Measurements from ENCODE around the gene CCDC92.
A peak's percentile ranks its signal among the peaks of the same experiment; 100 is the strongest.
"Not testable (repeated sequence)": the region's sequence is repeated elsewhere in the genome, so short reads cannot be mapped to it uniquely, and the experiment has no call there.

The CCDC92 gene

GRCh38 chr12:123911672-123912409, 60.8 kb downstream of the CCDC92 start:
- not testable (repeated sequence) for H3K27ac Mint-ChIP-seq; H3K27me3 Mint-ChIP-seq; H3K36me3 Mint-ChIP-seq (ENCODE audit: low read depth); H3K4me3 Mint-ChIP-seq; H3K9me3 Mint-ChIP-seq; DNase-seq
- H3K4me1 Mint-ChIP-seq (ENCODE audit: low read depth), result peaks cover 16% of the 10 kb centered on the region

DNA sequence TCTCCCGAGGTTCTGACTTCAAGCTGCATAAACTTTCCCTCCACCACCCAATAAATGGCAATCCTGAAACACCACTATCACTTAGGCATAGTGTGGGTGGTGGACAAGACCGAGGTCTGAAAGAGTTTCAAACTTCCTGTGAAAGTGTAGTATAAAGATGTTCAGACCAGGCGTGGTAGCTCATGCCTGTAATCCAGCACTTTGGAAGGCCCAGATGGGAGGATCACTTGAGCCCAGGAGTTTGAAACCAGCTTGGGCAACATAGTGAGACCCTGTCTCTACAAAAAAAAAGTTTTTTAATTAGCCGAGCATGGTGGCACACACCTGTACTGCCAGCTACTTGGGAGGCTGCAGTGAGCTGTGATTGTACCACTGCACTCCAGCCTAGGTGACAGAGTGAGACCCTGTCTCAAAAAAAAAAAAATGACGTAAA, 61.9 kb downstream of the CCDC92 start:
- DNase-seq, result no peak
- no peak overlapping the region for H3K4me3 Mint-ChIP-seq
- peaks cover 9% of the 10 kb centered on the region for H3K4me1 Mint-ChIP-seq (ENCODE audit: low read depth)

GRCh38 chr12:123910057-123910456, 62.6 kb downstream of the CCDC92 start:
- no peak overlapping the region for H3K4me3 Mint-ChIP-seq
- H3K27ac Mint-ChIP-seq, result no peak overlapping the region
- H3K4me1 Mint-ChIP-seq (ENCODE audit: low read depth), result peaks cover 15% of the 10 kb centered on the region
- no peaks in the 10 kb centered on the region for H3K27me3 Mint-ChIP-seq
- H3K36me3 Mint-ChIP-seq (ENCODE audit: low read depth), result no peaks in the 10 kb centered on the region
- no peaks in the 10 kb centered on the region for H3K9me3 Mint-ChIP-seq
- DNase-seq, result no peak

More for the DNA sequence above, 61.9 kb downstream of the CCDC92 start:
- H3K27me3 Mint-ChIP-seq, result no peaks in the 10 kb centered on the region
- H3K27ac Mint-ChIP-seq, result peak overlapping the region; percentile 65
- no peaks in the 10 kb centered on the region for H3K9me3 Mint-ChIP-seq
- no peaks in the 10 kb centered on the region for H3K36me3 Mint-ChIP-seq (ENCODE audit: low read depth)

DNA sequence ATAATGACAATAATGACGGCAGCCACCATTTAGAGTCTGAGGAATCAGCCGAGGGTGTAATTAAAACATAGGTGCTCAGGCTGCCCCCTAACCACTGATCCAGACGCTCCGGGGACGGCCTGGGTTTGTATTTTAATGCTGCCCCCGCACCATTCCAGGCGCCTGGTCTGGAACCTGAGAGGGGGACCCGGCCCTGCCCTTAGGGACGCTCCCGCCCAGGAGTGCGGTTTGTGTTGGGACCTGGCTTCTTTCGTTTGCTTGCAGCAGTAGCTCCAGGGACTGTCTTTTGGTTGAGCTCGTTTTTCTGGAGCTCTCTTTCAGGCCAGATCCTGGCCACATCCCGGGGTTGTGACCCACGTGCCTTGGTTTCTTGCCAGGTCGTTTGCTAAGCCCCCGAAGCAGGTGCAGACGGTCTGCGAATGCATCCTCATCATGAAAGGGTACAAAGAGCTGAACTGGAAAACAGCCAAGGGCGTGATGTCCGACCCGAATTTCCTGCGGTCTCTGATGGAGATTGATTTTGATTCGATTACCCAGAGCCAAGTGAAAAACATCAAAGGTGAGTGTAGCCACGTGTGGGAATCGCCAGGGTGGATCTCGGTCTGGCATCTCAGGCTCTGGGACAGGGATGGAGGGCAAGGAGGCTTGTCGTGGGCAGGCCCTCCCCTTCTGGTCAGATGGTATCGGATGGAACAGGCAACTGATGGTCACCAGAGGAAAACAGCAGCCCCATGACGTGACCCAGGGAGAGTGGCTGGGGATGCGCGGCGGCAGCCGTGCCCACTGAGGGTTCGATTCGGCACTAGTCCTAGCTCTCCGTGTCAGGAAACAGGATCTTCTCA, 63.5 kb downstream of the CCDC92 start:
- H3K27ac Mint-ChIP-seq, result no peak overlapping the region
- no peak for DNase-seq
- H3K9me3 Mint-ChIP-seq, result no peaks in the 10 kb centered on the region
- H3K4me1 Mint-ChIP-seq (ENCODE audit: low read depth), result peaks cover 15% of the 10 kb centered on the region
- H3K4me3 Mint-ChIP-seq, result no peak overlapping the region
- H3K36me3 Mint-ChIP-seq (ENCODE audit: low read depth), result no peaks in the 10 kb centered on the region
- H3K27me3 Mint-ChIP-seq, result peaks cover 1% of the 10 kb centered on the region

- no peak overlapping the region for H3K4me3 Mint-ChIP-seq
- H3K9me3 Mint-ChIP-seq, result no peaks in the 10 kb centered on the region
- H3K27me3 Mint-ChIP-seq, result peaks cover 5% of the 10 kb centered on the region
- no peaks in the 10 kb centered on the region for H3K36me3 Mint-ChIP-seq (ENCODE audit: low read depth)
- DNase-seq, result no peak
- peaks cover 15% of the 10 kb centered on the region for H3K4me1 Mint-ChIP-seq (ENCODE audit: low read depth)
- H3K27ac Mint-ChIP-seq, result no peak overlapping the region
Observed at GRCh38 chr12:123907726-123908476, 64.7 kb downstream of the CCDC92 start.

GRCh38 chr12:123906711-123907420, 65.8 kb downstream of the CCDC92 start:
- Mint-ChIP-seq H3K4me3 (no peak overlapping the region), H3K4me1 (ENCODE audit: low read depth) (peaks cover 11% of the 10 kb centered on the region), H3K27me3 (peaks cover 8% of the 10 kb centered on the region), H3K27ac (no peak overlapping the region), H3K36me3 (ENCODE audit: low read depth) (no peaks in the 10 kb centered on the region), H3K9me3 (no peaks in the 10 kb centered on the region)
- no peak for DNase-seq

DNA sequence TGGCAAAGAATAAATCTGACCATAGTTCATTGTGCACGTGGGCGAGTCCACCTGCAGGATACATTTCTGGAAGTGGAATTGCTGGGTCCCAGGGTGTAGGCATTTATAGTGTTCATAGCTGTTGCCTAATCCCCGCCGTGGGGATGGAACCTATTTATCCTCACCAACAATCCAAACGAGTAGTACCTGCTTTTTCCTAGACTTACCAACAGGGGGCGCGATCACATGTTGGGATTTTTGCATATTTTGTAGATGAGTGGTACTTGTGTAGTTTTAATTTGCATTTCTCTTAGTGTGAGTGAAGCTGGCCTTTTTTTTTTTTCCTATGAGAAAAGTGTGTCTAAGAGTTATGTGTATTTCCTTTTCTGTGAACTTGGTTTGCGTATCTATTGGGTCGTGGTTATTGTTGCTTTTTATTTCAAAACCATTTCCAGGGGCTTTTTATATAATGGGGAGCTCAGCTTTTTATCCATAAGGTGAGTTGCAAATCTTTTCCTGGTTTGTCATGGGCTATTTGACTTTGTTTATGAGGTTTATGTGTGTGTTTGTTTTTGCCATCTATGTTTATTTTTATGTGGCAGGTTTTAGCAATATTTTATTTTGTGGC, 67.2 kb downstream of the CCDC92 start:
- peak; percentile 67 for DNase-seq
- no peak overlapping the region for H3K4me3 Mint-ChIP-seq
- H3K9me3 Mint-ChIP-seq, result no peaks in the 10 kb centered on the region
- peaks cover 14% of the 10 kb centered on the region for H3K4me1 Mint-ChIP-seq (ENCODE audit: low read depth)
- H3K27me3 Mint-ChIP-seq, result peaks cover 8% of the 10 kb centered on the region
- H3K36me3 Mint-ChIP-seq (ENCODE audit: low read depth), result no peaks in the 10 kb centered on the region
- H3K27ac Mint-ChIP-seq, result no peak overlapping the region

- Mint-ChIP-seq H3K27ac (no peak overlapping the region), H3K4me1 (ENCODE audit: low read depth) (peaks cover 14% of the 10 kb centered on the region), H3K27me3 (peaks cover 8% of the 10 kb centered on the region), H3K36me3 (ENCODE audit: low read depth) (no peaks in the 10 kb centered on the region), H3K4me3 (no peak overlapping the region), H3K9me3 (no peaks in the 10 kb centered on the region)
- no peak for DNase-seq
Observed at GRCh38 chr12:123903301-123904065, 69.1 kb downstream of the CCDC92 start.

- peaks cover 8% of the 10 kb centered on the region for H3K27me3 Mint-ChIP-seq
- H3K36me3 Mint-ChIP-seq (ENCODE audit: low read depth), result no peaks in the 10 kb centered on the region
- H3K4me3 Mint-ChIP-seq, result no peak overlapping the region
- no peak for DNase-seq
- H3K9me3 Mint-ChIP-seq, result no peaks in the 10 kb centered on the region
- H3K4me1 Mint-ChIP-seq (ENCODE audit: low read depth), result peaks cover 14% of the 10 kb centered on the region
- H3K27ac Mint-ChIP-seq, result no peak overlapping the region
Observed at GRCh38 chr12:123902821-123903220, 69.8 kb downstream of the CCDC92 start.

- peaks cover 10% of the 10 kb centered on the region for H3K27me3 Mint-ChIP-seq
- no peaks in the 10 kb centered on the region for H3K36me3 Mint-ChIP-seq (ENCODE audit: low read depth)
- peaks cover 14% of the 10 kb centered on the region for H3K4me1 Mint-ChIP-seq (ENCODE audit: low read depth)
- H3K27ac Mint-ChIP-seq, result no peak overlapping the region
- no peaks in the 10 kb centered on the region for H3K9me3 Mint-ChIP-seq
- H3K4me3 Mint-ChIP-seq, result no peak overlapping the region
- DNase-seq, result no peak
Observed at GRCh38 chr12:123900871-123901376, 71.7 kb downstream of the CCDC92 start.

GRCh38 chr12:123899368-123899767, 73.3 kb downstream of the CCDC92 start:
- no peak for DNase-seq
- Mint-ChIP-seq H3K4me3 (no peak overlapping the region), H3K9me3 (no peaks in the 10 kb centered on the region), H3K27ac (no peak overlapping the region), H3K36me3 (ENCODE audit: low read depth) (no peaks in the 10 kb centered on the region), H3K4me1 (ENCODE audit: low read depth) (peaks cover 8% of the 10 kb centered on the region), H3K27me3 (peaks cover 10% of the 10 kb centered on the region)

- Mint-ChIP-seq H3K4me1 (ENCODE audit: low read depth) (peaks cover 8% of the 10 kb centered on the region), H3K9me3 (no peaks in the 10 kb centered on the region), H3K27ac (no peak overlapping the region), H3K27me3 (peaks cover 5% of the 10 kb centered on the region), H3K4me3 (no peak overlapping the region), H3K36me3 (ENCODE audit: low read depth) (no peaks in the 10 kb centered on the region)
- no peak for DNase-seq
Observed at GRCh38 chr12:123898673-123899072, 74.0 kb downstream of the CCDC92 start.

- Mint-ChIP-seq H3K27me3 (peaks cover 4% of the 10 kb centered on the region), H3K4me1 (ENCODE audit: low read depth) (peaks cover 8% of the 10 kb centered on the region), H3K36me3 (ENCODE audit: low read depth) (no peaks in the 10 kb centered on the region), H3K4me3 (no peak overlapping the region), H3K9me3 (no peaks in the 10 kb centered on the region), H3K27ac (no peak overlapping the region)
- no peak for DNase-seq
Observed at GRCh38 chr12:123897221-123897620, 75.4 kb downstream of the CCDC92 start.
